SH-SY5Y (cell line): Measurements from ENCODE around the gene UBN1.

Experiments
- GATA2 ChIP-seq: IDR thresholded peaks from 2 replicates; pipeline ENCODE4 v1.6.1; 2011; ENCODE audit warnings: mild to moderate bottlenecking, low read depth, low read length
- GATA3 ChIP-seq: IDR thresholded peaks from 2 replicates; pipeline ENCODE4 v1.6.1; 2011; ENCODE audit warnings: low read depth, mild to moderate bottlenecking, low read length, moderate library complexity

UBN1 gene

DNA sequence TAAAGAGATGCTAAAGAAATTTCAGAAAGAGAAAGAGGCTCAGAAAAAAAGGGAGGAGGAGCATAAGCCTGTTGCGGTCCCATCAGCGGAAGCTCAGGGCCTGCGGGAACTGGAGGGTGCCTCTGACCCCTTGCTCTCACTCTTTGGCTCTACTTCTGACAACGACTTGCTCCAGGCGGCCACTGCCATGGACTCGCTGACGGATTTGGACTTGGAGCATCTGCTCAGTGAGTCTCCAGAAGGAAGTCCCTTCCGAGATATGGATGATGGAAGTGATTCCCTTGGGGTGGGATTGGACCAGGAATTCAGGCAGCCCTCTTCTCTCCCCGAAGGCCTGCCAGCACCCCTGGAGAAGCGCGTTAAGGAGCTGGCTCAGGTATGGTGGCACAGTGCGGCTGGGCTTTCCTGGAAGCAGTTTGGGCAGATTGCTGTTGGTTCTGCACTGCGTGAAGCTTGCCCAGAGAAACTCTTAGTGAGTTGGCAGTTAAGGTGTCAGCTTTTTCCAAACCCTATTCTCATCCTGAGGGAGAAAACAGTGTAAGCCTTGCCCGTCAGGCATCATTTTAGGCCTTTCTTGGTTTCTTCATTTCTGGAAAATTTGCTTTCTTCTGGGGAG, 13.6 kb downstream of the UBN1 start:
- TF ChIP-seq GATA3: no peak
- TF ChIP-seq GATA2: no peak

GRCh38 chr16:4862639-4863038, 15.4 kb downstream of the UBN1 start:
- no peak for TF ChIP-seq GATA3
- no peak for TF ChIP-seq GATA2

- TF ChIP-seq GATA3: no peak
- no peak for TF ChIP-seq GATA2
These were observed 17.4 kb downstream of the UBN1 start for GRCh38 chr16:4864728-4865127.

DNA sequence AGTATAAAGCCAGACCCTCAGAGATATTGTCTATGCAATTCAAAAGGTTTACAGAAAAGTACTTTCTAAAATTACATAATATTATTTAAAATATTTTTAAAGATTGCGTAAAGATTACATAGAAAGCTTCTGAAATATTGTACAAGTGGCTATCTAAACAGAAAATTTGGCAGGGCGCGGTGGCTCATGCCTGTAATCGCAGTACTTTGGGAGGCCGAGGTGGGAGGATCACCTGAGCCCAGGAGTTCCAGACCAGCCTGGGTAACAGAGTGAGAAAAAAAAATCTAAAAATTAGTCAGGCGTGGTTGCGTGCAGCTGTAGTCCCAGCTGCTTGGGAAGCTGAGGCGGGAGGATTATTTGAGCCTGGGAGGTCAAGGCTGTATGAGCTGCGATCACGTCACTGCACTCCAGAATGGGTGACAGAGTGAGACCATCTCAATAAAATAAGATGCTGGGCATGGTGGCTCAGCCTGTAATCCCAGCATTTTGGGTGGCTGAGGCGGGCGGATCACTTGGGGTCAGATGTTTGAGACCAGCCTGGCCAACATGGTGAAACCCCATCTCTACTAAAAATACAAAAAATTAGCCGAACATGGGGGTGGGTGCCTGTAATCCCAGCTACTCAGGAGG, 18.1 kb downstream of the UBN1 start:
- TF ChIP-seq GATA2 (no peak), GATA3 (no peak)

- TF ChIP-seq GATA2 (no peak), GATA3 (no peak)
These were observed 19.3 kb downstream of the UBN1 start for GRCh38 chr16:4866586-4866985.

DNA sequence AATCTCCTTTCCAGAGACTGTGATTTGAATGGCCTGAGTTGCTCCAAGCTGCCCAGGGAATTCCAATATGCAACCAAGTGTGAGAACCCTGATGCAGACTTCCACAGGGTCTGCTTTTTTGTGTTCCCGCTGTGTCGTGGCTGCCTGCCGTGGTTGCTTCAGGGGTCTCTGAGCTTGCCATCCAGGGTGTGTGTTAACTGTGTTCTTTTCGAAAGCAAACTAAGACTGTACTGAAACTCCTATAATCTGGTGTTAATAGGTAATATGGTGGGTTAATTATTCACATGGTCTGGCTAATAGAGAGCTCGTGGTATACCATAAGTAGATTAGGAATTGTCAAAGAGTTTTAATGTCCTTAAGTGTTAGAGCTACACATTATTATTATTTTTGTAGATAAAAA, 20.7 kb downstream of the UBN1 start:
- no peak for TF ChIP-seq GATA3
- TF ChIP-seq GATA2: no peak

DNA sequence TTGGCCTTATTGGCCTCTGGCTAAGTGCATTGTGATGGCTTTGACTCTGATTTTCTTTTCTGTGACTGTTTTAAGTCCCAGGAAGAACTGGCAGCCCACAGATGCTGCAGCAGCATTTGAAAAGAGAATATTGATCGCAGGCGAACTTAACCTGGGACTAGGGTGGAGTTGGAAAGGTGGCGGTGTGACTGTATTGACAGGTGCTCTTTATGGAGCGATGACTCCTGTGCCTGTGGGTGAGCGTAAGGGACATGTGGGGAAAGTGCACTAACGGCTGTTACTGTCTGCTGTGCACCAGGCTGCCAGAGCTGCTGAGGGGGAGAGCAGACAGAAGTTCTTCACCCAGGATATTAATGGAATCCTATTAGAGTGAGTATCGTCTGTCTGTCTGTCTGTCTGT, 21.3 kb downstream of the UBN1 start:
- TF ChIP-seq GATA2 (no peak), GATA3 (no peak)

DNA sequence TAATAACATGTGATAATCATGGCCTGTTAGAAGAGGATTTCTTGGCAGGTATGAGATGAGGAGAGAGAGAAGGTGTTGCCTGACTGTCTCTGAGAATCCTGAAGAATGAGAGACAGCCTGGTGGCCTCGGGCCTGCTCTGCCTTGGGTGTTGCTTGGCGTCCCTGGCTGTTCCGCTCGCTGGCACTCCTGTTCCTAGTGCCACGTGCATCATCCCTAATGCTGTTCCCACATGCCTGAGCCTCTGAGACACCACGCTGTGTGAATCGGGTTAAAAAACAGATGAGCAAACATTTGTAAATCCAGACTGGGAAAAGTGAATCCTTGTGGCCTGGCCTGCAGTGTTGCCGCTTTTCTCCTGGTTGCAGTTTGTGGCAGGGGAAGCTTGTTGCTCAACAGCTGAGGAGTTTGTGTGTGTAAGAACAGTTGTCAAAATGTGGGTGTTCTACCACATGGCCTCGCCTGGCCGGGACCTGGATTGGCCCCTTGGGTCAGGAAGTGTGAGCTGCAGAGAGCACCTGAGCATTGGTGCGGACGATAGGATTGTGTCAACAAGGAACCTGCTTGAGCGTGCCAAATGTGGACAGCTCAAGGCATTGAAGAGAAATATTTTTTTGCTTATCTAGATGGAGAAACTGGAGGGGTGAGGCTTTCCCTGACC, 22.0 kb downstream of the UBN1 start:
- TF ChIP-seq GATA2 (no peak), GATA3 (no peak)

DNA sequence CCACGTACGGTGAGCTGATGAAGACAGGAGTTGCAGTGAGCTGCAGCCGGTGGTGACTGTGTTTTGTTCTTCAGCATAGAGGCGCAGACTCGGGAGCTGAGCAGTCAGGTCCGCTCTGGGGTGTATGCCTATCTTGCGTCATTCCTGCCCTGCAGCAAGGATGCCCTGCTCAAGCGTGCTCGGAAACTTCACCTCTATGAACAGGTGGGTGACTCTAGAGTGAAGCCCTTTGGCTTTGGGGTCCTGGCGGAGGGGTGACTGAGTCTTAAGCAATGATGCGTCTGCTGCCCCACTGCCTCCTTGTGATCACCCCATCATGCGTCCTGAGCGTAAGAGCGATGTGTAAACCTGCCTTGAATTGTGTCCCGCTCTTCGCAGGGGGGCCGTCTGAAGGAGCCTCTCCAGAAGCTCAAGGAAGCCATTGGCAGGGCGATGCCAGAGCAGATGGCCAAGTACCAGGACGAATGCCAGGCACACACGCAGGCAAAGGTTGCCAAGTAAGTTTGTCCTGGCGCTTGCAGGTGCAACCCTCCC, 22.9 kb downstream of the UBN1 start:
- TF ChIP-seq GATA2 (no peak), GATA3 (no peak)

GRCh38 chr16:4871071-4871470, 23.8 kb downstream of the UBN1 start:
- no peak for TF ChIP-seq GATA3
- TF ChIP-seq GATA2: no peak

DNA sequence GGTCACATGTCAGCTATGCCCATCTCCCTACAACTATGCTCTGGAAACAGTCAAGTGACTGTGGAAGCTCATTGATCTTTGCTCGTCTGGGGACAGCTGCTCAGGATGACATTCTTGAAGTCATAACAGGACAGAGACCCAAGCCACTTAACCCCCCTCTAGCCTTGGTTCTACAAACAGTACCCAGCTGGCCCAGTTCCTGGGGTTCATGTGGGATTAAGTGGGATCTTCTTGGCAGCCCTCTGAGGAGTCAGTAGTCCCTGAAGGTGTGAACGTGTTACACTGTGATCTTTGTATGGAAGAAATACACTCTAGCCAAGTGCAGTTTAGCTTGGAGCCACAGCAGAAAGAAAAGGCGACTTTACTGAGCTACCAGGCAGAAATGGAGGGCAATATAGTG, 25.8 kb downstream of the UBN1 start:
- TF ChIP-seq GATA2 (no peak), GATA3 (no peak)

DNA sequence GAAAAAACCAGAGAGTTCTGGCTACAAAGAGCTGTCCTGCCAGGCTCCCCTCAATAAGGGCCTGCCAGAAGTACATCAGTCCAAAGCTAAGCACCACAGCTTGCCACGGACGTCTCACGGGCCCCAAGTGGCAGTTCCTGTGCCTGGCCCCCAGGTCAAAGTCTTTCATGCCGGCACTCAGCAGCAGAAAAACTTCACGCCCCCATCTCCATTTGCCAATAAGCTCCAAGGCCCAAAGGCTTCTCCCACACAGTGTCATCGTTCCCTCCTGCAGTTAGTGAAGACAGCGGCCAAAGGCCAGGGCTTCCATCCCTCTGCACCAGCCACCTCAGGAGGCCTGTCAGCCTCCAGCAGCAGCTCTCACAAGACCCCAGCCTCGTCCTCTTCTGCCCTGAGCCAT, 27.4 kb downstream of the UBN1 start:
- TF ChIP-seq GATA2 (no peak), GATA3 (no peak)

DNA sequence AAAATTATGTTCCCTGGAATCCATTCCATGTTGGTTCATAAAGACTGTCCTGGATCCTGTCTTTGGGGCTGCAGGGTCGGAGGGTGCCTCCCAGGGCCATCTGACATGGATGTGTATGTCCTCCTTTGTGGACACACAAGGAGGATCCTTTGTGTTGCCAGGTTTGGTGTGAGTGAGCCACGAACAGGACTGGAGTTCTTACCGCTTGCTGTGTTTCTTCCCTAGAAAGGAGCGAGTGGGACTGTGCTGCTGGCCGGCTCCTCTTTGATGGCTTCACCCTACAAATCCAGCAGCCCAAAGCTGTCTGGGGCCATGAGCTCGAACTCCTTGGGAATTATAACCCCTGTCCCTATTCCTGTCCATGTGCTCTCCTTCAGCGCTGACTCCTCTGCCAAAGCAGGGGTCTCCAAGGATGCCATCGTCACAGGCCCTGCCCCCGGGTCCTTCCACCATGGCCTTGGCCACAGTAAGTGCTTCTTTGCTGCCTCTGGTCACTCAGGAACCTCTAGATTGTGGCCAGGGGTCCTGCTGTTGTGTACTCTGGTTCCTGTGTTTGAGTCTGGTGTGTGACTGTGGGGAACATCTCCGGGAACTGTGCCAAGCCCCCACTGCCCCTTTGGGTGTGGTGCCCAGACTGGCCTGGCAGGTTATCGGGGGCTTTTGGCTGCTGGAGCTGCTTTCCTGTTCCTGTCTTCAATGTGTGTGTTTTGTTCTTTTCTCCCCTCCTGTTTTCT, 29.5 kb downstream of the UBN1 start:
- no peak for TF ChIP-seq GATA2
- no peak for TF ChIP-seq GATA3

DNA sequence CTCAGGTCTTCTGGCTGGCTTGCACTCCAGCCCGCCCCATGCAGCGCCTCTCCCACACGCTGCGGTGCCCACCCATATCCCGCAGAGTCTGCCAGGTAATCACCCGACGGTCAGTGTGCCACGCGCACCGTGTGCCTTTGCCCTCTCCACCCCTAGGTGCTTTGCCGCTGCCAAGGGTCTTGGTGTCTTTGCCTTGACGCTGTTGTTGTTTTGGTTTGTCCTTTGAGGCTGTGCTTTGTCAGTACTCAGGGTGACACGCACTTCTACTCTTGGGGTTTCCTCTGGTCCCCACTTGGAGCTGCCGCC, 30.1 kb downstream of the UBN1 start:
- TF ChIP-seq GATA2 (no peak), GATA3 (no peak)
